IMR-90 (cell line): Measurements from ENCODE around the gene MBNL3. TPM values are rescaled to one million over a fixed set of nuclear protein-coding genes. Genes with fewer than 3 reads are reported as not detected.

Experiments
- ATAC-seq: fragments of 200-7000 bp; cut with Tn5 transposase; 2 replicates; pipeline ENCODE4 v1.9.1; 2020; ENCODE audit warnings: low read depth, mild to moderate bottlenecking, moderate library complexity
- Bru-seq: library from RNA; stranded (reverse); fragments of 400-500 nt; gene quantifications from one replicate; lab custom pipeline; 2021; lab: Mats Ljungman, UMichigan
- BruChase-seq, 2 experiments: library from RNA; stranded (reverse); fragments of 400-500 nt; gene quantifications; one replicate each; lab custom pipeline; 2021; lab: Mats Ljungman, UMichigan
- BruUV-seq: library from RNA; stranded (reverse); fragments of 400-500 nt; replicated peaks from 2 replicates; lab custom pipeline; 2021; lab: Mats Ljungman, UMichigan
- CTCF ChIA-PET: fragments of 300-600 bp; formaldehyde crosslinking; extraction: SDS; loops from one replicate; lab custom pipeline; 2021; ENCODE audit warnings: antibody characterized with exemption; lab: Yijun Ruan, JAX
- POLR2A ChIA-PET: fragments of 300-600 bp; sonication (Branson Sonifier 250); formaldehyde crosslinking; loops from one replicate; lab custom pipeline; 2022; ENCODE audit warnings: antibody characterized with exemption; ENCODE audit not compliant: unreplicated experiment; lab: Charles Lee
- DNase-seq: peaks from one replicate; pipeline ENCODE4 v3.0.0; 2013
- H2AFZ ChIP-seq: replicated peaks from 2 replicates; pipeline ENCODE3; 2013; ENCODE audit warnings: low read length, mild to moderate bottlenecking; ENCODE audit not compliant: poor library complexity
- H2AK5ac ChIP-seq: 2 replicates; pipeline ENCODE4 v1.6.1; 2013; ENCODE audit warnings: low read depth, low read length, inconsistent platforms
- H2AK9ac ChIP-seq: replicated peaks from 2 replicates; pipeline ENCODE3; 2013; ENCODE audit warnings: mild to moderate bottlenecking, low read depth, low read length, moderate library complexity; ENCODE audit not compliant: poor library complexity
- H2BK120ac ChIP-seq: 2 replicates; pipeline ENCODE4 v1.6.1; 2013; ENCODE audit warnings: low read depth, low read length, inconsistent platforms
- H2BK15ac ChIP-seq: 3 replicates; pipeline ENCODE4 v1.6.1; 2013; ENCODE audit warnings: low read depth, low read length, inconsistent platforms
- H2BK20ac ChIP-seq: 2 replicates; pipeline ENCODE4 v1.6.1; 2013; ENCODE audit warnings: low read depth, mild to moderate bottlenecking, inconsistent platforms, low read length, moderate library complexity
- H2BK5ac ChIP-seq: 2 replicates; pipeline ENCODE4 v1.6.1; 2013; ENCODE audit warnings: mild to moderate bottlenecking, low read depth, low read length, inconsistent platforms; ENCODE audit not compliant: poor library complexity, severe bottlenecking
- H3K14ac ChIP-seq: replicated peaks from 2 replicates; pipeline ENCODE4 v1.6.1; 2013; ENCODE audit warnings: low read depth, low read length, inconsistent platforms
- H3K18ac ChIP-seq: 2 replicates; pipeline ENCODE4 v1.6.1; 2013; ENCODE audit warnings: low read depth, low read length, control low read depth
- H3K23ac ChIP-seq: 2 replicates; pipeline ENCODE4 v1.6.1; 2013; ENCODE audit warnings: low read depth, low read length, inconsistent platforms
- H3K27ac ChIP-seq: 2 replicates; pipeline ENCODE4 v1.5.1; 2013; ENCODE audit warnings: mild to moderate bottlenecking, control low read depth, low read length; ENCODE audit not compliant: insufficient read depth
- H3K27me3 ChIP-seq: 2 replicates; pipeline ENCODE4 v1.6.1; 2013; ENCODE audit warnings: low read length; ENCODE audit not compliant: control insufficient read depth, insufficient read depth
- H3K36me3 ChIP-seq: 2 replicates; pipeline ENCODE4 v1.6.1; 2013; ENCODE audit warnings: low read length, mixed read lengths; ENCODE audit not compliant: control insufficient read depth, insufficient read depth
- H3K4ac ChIP-seq: 2 replicates; pipeline ENCODE4 v1.6.1; 2013; ENCODE audit warnings: low read depth, low read length, inconsistent platforms
- H3K4me1 ChIP-seq: 2 replicates; pipeline ENCODE4 v1.6.1; 2013; ENCODE audit warnings: low read length, mixed read lengths; ENCODE audit not compliant: control insufficient read depth, insufficient read depth
- H3K4me2 ChIP-seq: 2 replicates; pipeline ENCODE4 v1.6.1; 2013; ENCODE audit warnings: low read depth, mild to moderate bottlenecking, control low read depth, low read length, moderate library complexity
- H3K4me3 ChIP-seq: 2 replicates; pipeline ENCODE4 v1.5.1; 2013; ENCODE audit warnings: low read depth, mild to moderate bottlenecking, control low read depth, low read length, moderate library complexity; ENCODE audit not compliant: insufficient read depth
- H3K56ac ChIP-seq: 2 replicates; pipeline ENCODE4 v1.6.1; 2013; ENCODE audit warnings: low read length, inconsistent platforms; ENCODE audit not compliant: insufficient read depth; ENCODE audit errors: extremely low read depth
- H3K79me1 ChIP-seq, 2 experiments: 2 replicates each; pipeline ENCODE4 v1.6.1; 2013; ENCODE audit warnings: low read length in 2 of 2, inconsistent platforms in 1 of 2, low read depth in 1 of 2
- H3K9ac ChIP-seq: 2 replicates; pipeline ENCODE4 v1.6.1; 2013; ENCODE audit warnings: low read depth, low read length, control low read depth
- H3K9me1 ChIP-seq: 2 replicates; pipeline ENCODE4 v1.6.1; 2013; ENCODE audit warnings: low read length, inconsistent platforms; ENCODE audit not compliant: insufficient read depth
- H3K9me3 ChIP-seq: 2 replicates; pipeline ENCODE4 v1.6.1; 2013; ENCODE audit warnings: low read length; ENCODE audit not compliant: control insufficient read depth, insufficient read depth
- H4K20me1 ChIP-seq: 2 replicates; pipeline ENCODE4 v1.6.1; 2013; ENCODE audit warnings: low read length, inconsistent platforms; ENCODE audit not compliant: insufficient read depth
- H4K5ac ChIP-seq: 2 replicates; pipeline ENCODE4 v1.6.1; 2013; ENCODE audit warnings: mild to moderate bottlenecking, low read depth, low read length, control low read depth
- H4K8ac ChIP-seq, 2 experiments: 2 replicates each; pipeline ENCODE4 v1.6.1; 2013; ENCODE audit warnings: low read depth in 2 of 2, low read length in 2 of 2, control low read depth in 1 of 2, inconsistent platforms in 1 of 2
- H4K91ac ChIP-seq: 2 replicates; pipeline ENCODE4 v1.6.1; 2013; ENCODE audit warnings: low read depth, low read length, inconsistent platforms; ENCODE audit not compliant: insufficient read depth
- RAD21 ChIP-seq: IDR thresholded peaks from 2 replicates; pipeline ENCODE4 v1.6.1; 2012; ENCODE audit warnings: low read length, improper control_type of control experiment
- WGBS, 2 experiments: methylation state at CpG; one replicate each; pipeline versions ENCODE4 v1.1.5 to v1.1.7; 2013; ENCODE audit warnings: missing lambda C conversion rate in 2 of 2; ENCODE audit not compliant: insufficient read length in 1 of 2; ENCODE audit errors: extremely low coverage in 2 of 2; 5-methylcytosine and 5-hydroxymethylcytosine counted together
- dilution Hi-C: fragments of 300-500 bp; cut with HindIII; formaldehyde crosslinking; loops from one replicate; pipeline ENCODE4 v1.14.3; 2018; ENCODE audit warnings: low sequenced_read_pairs; ENCODE audit not compliant: unreplicated experiment
- in situ Hi-C: fragments of 300-500 bp; cut with MboI; formaldehyde crosslinking; loops from 3 replicates; pipeline ENCODE4 v1.14.3; 2019; ENCODE audit warnings: low sequenced_read_pairs, inconsistent platforms, mixed read lengths
- intact Hi-C: fragments of 100-400 bp; cut with micrococcal nuclease; formaldehyde crosslinking; loops from 2 replicates; pipeline ENCODE4 v1.10.0; 2022
- long read RNA-seq: library from polyadenylated mRNA; unstranded; transcript quantifications from one replicate; pipeline ENCODE4 v2.0.0, GENCODE V29; 2021; ENCODE audit not compliant: unreplicated experiment
- polyA plus RNA-seq, 3 experiments: library from polyadenylated mRNA; depleted of rRNA; stranded (reverse); fragments of >200 nt; gene quantifications; 2 replicates each; pipeline ENCODE4 v1.2.3, GENCODE V29; 2012; ENCODE audit warnings: low replicate concordance in 1 of 3
- total RNA-seq: library from RNA; depleted of rRNA; stranded (reverse); fragments of >200 nt; gene quantifications from 2 replicates; pipeline ENCODE4 v1.2.3, GENCODE V29; 2012; rRNA removed

MBNL3 gene, protein sequence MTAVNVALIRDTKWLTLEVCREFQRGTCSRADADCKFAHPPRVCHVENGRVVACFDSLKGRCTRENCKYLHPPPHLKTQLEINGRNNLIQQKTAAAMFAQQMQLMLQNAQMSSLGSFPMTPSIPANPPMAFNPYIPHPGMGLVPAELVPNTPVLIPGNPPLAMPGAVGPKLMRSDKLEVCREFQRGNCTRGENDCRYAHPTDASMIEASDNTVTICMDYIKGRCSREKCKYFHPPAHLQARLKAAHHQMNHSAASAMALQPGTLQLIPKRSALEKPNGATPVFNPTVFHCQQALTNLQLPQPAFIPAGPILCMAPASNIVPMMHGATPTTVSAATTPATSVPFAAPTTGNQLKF
- total RNA-seq (1.1 TPM in 2 replicates), polyA plus RNA-seq (2012; rRNA removed) (0.32 and 0.49 TPM in 2 replicates), Bru-seq, nascent RNA (percentile 25 among the genes with signal in this experiment), BruChase-seq, experiment 1, labeled RNA remaining after a 6-hour chase (percentile 29 among the genes with signal in this experiment), BruChase-seq, experiment 2, labeled RNA remaining after a 2-hour chase (percentile 27 among the genes with signal in this experiment)
- 0.06 and 0.18 TPM in 2 replicates for polyA plus RNA-seq (2012; cell fraction: cytosol; rRNA removed)
- polyA plus RNA-seq (2012; cell fraction: nucleus; rRNA removed; ENCODE audit: low replicate concordance): 0.15 and 0.49 TPM in 2 replicates
- long read RNA-seq, partial matches to known transcripts: 0 of 1 reads
- long read RNA-seq, other reads (novel, unspliced or antisense): 1 of 1 reads

DNA sequence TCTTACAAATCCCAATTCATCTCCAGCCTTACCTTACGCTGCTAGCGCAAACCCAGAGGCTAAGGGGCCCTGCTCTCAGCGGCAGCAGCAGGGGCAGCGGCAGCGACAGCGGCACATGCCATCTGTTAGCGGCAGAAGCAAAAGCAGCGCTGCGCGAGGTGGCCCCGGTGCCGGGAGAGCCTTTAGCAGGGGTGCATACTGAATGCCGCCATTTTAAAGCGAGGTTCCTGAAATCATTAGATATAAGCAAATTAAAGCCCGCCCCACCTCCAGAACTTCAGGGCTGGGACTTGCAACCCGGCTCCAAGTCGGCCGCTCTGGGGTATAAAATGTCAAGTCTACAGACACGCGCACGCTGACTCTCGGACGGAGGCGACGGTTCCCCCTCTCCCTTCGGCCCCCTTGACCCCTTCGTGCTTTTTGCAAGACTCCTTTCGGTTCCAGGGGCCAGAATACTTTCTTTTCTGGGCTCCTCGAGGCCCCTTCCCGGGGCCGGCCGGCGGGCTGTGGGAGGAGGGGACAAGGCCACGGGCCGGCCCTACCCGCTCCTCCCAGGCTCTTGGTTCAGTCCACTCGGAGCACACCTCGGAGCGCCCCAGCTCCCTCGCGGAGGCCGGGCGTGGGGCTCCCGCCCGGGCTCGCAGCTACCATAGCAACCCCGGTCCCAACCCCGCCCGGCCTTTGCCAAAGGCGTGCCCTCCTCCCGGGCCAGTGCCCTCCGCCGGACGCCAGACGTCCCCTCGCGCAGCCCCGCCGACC lies at the start of gene MBNL3:
MBNL3 (minus strand) TSS at position 220 of the 759 bp plus-strand sequence. CDS start 49,427 bp downstream, outside the sequence.
- intact Hi-C loops (loop anchor here (5.0 kb wide), 2 partner anchors 252 to 272 kb away; partner anchors contain the start of gene RAP2C), dilution Hi-C loops (no loop called here), in situ Hi-C loops (no loop called here)
- Histone ChIP-seq H3K9me3 (no peaks in the 10 kb centered on the region), H3K9ac (no peak within 1 kb of the TSS; the same call in 1 of the 2 replicates), H3K9me1 (no peaks in the 10 kb centered on the region), H3K14ac (no peak within 1 kb of the TSS), H3K23ac (no peak within 1 kb of the TSS), H3K27ac (no peak within 1 kb of the TSS), H2BK5ac (no peak within 1 kb of the TSS), H2BK120ac (no peak within 1 kb of the TSS; the same call in 1 of the 2 replicates), H4K91ac (no peak within 1 kb of the TSS), H4K20me1 (no peaks in the 10 kb centered on the region), H3K4me3 (peak within 1 kb of the TSS; percentile 46), H4K5ac (no peak within 1 kb of the TSS; the same call in 1 of the 2 replicates), H3K56ac (no peak within 1 kb of the TSS), H4K8ac (no peak within 1 kb of the TSS; a peak in 1 of 4 replicates), H3K4ac (no peak within 1 kb of the TSS), H3K4me1 (no peaks in the 10 kb centered on the region), H3K36me3 (no peaks in the 10 kb centered on the region), H2AFZ (peak within 1 kb of the TSS; percentile 77), H3K18ac (no peak within 1 kb of the TSS), H3K27me3 (peaks cover 19% of the 10 kb centered on the region), H2AK9ac (no peak within 1 kb of the TSS), H2BK15ac (no peak within 1 kb of the TSS), H2BK20ac (no peak within 1 kb of the TSS), H3K79me1 (no peaks in the 10 kb centered on the region), H3K4me2 (peak within 1 kb of the TSS; percentile 77), H2AK5ac (no peak within 1 kb of the TSS)
- DNase-seq (peak; percentile 5), ATAC-seq (peak; percentile 88)
- no peak for TF ChIP-seq RAD21
- 34% methylated on average over 29 of the region's 59 CpGs; no CpG with 5 or more reads in 1 of the 2 experiments for WGBS, 2 experiments
- no TSS peak for BruUV-seq
- ChIA-PET CTCF (no interaction called here), POLR2A (no interaction called here)
